ENCODE data around the gene ZEB2. TPM values are rescaled to one million over a fixed set of nuclear protein-coding genes. Genes with fewer than 3 reads are reported as not detected.

The ZEB2 gene
- total and polyA plus RNA-seq, 2 of the 8 experiments (the other 6 are each of a cell fraction or from before 2014, with no cell fraction given), result 0.38 TPM; not detected in 1

DNA sequence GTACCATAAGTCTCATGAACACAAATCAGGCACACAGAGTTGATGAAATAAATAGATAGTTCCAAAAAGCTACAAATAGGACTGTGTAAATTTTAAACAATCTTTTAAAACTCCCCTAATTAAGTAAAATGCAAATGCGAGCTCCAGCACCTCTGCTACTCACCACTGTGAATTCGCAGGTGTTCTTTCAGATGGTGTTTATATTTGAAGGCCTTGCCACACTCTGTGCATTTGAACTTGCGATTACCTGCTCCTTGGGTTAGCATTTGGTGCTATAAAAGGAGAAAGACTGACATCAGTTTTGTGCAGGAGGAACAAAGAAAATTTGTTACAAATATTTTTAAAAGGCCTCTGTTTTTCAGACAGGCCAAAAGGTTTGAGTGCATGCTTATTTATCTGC, 118.9 kb downstream of the ZEB2 start:
- Histone ChIP-seq H3K9ac (replicated peaks in 1 of 4; ENCODE audit: extremely low read depth in 1 of 4, low read depth in 3 of 4, low read length in 3 of 4) (no peak overlapping the region), H2BK15ac (ENCODE audit: low read length) (no peak overlapping the region), H3K4me1 (replicated peaks in 1 of 4; ENCODE audit: control insufficient read depth in 3 of 4, insufficient read depth in 4 of 4, low read length in 3 of 4) (peaks cover 0 to 4% (median 1%) of the 10 kb centered on the region in 4 experiments; a peak in 3 of 7 replicates), H3K14ac (ENCODE audit: insufficient read length) (no peak overlapping the region), H2BK120ac (replicated peaks; ENCODE audit: low read depth, low read length) (no peak overlapping the region), H3K23me2 (ENCODE audit: low read depth, low read length) (no peaks in the 10 kb centered on the region), H4K20me1 (replicated peaks in 1 of 2; ENCODE audit: control insufficient read depth in 1 of 2, insufficient read depth in 2 of 2, low read length in 2 of 2) (no peaks in the 10 kb centered on the region), H3K4ac (replicated peaks; ENCODE audit: insufficient read length, low read depth, low read length) (no peak overlapping the region), H3K79me1 (ENCODE audit: low read depth, low read length) (no peaks in the 10 kb centered on the region), H3K23ac (ENCODE audit: insufficient read length) (no peak overlapping the region), H2BK12ac (ENCODE audit: low read depth, low read length) (no peak overlapping the region), H3K56ac (replicated peaks; ENCODE audit: insufficient read length, low read depth, low read length) (no peak overlapping the region), H3K79me2 (ENCODE audit: control insufficient read depth in 1 of 2, insufficient read depth in 2 of 2, low read length in 2 of 2) (no peaks in the 10 kb centered on the region), H2BK20ac (ENCODE audit: low read length) (no peak overlapping the region), H4K5ac (ENCODE audit: insufficient read length, low read depth, low read length) (no peak overlapping the region), H3K27me3 (replicated peaks in 1 of 4; ENCODE audit: control insufficient read depth in 3 of 4, extremely low read depth in 1 of 4, insufficient read depth in 3 of 4, low read length in 3 of 4) (no peaks in the 10 kb centered on the region), H3K27ac (ENCODE audit: low read depth, low read length) (no peak overlapping the region), H2BK5ac (ENCODE audit: low read depth, low read length) (no peak overlapping the region), H2AK5ac (ENCODE audit: low read depth, low read length) (no peak overlapping the region), H3K18ac (ENCODE audit: extremely low read depth, low read length) (no peak overlapping the region), H3K36me3 (ENCODE audit: control insufficient read depth in 2 of 4, insufficient read depth in 4 of 4, low read length in 3 of 4) (no peaks in the 10 kb centered on the region), H3K9me3 (ENCODE audit: insufficient read depth in 2 of 2, low read depth in 1 of 2, low read length in 1 of 2) (no peaks in the 10 kb centered on the region), H4K91ac (replicated peaks; ENCODE audit: insufficient read length, low read length) (no peak overlapping the region), H3K4me2 (ENCODE audit: insufficient read depth in 1 of 2, low read depth in 2 of 2, low read length in 2 of 2) (no peak overlapping the region), H3K4me3 (ENCODE audit: extremely low read depth in 1 of 4, insufficient read depth in 2 of 4, low read depth in 3 of 4, low read length in 4 of 4) (no peak overlapping the region), H4K8ac (ENCODE audit: extremely low read depth, insufficient read depth, low read length) (no peak overlapping the region), H2AFZ (ENCODE audit: low read length) (no peak overlapping the region)
- CTCF ChIA-PET (ENCODE audit: partially characterized antibody), result no interaction called here
- POLR2A ChIA-PET (ENCODE audit: partially characterized antibody), result no interaction called here
- DNase-seq (ENCODE audit: low read depth in 1 of 2, low spot score in 2 of 2) (no peak), FAIRE-seq (no peak)
- WGBS, 2 experiments (ENCODE audit: extremely low coverage in 1 of 2, insufficient coverage in 1 of 2, insufficient read length in 1 of 2, insufficient replicate concordance in 2 of 2, low coverage in 1 of 2, low lambda C conversion rate in 2 of 2, missing lambda C conversion rate in 1 of 2), result 63% methylated on average over 3 of the region's 3 CpGs; no CpG with 5 or more reads in 1 of the 2 experiments
- TF ChIP-seq KDM5A (IDR thresholded peaks at IDR 0.05; ENCODE audit: low read length) (no peak), CBX8 (IDR thresholded peaks at IDR 0.05; ENCODE audit: borderline replicate concordance, low read depth, low read length) (no peak), PHF8 (conservative IDR thresholded peaks at IDR 0.05; ENCODE audit: low read depth, low read length) (no peak)
- TF ChIP-seq, protein P1, sequence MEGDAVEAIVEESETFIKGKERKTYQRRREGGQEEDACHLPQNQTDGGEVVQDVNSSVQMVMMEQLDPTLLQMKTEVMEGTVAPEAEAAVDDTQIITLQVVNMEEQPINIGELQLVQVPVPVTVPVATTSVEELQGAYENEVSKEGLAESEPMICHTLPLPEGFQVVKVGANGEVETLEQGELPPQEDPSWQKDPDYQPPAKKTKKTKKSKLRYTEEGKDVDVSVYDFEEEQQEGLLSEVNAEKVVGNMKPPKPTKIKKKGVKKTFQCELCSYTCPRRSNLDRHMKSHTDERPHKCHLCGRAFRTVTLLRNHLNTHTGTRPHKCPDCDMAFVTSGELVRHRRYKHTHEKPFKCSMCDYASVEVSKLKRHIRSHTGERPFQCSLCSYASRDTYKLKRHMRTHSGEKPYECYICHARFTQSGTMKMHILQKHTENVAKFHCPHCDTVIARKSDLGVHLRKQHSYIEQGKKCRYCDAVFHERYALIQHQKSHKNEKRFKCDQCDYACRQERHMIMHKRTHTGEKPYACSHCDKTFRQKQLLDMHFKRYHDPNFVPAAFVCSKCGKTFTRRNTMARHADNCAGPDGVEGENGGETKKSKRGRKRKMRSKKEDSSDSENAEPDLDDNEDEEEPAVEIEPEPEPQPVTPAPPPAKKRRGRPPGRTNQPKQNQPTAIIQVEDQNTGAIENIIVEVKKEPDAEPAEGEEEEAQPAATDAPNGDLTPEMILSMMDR (IDR thresholded peaks at IDR 0.05; ENCODE audit: control extremely low read depth in 1 of 3, insufficient read depth in 1 of 3, low read depth in 1 of 3, low read length in 3 of 3), result no peak
